Central memory CD4-positive, alpha-beta T cell (primary cell): Measurements from ENCODE around the gene SNX24.
"Not testable (repeated sequence)": the region's sequence is repeated elsewhere in the genome, so short reads cannot be mapped to it uniquely, and the experiment has no call there.

Experiments
- DNase-seq: peaks from one replicate; pipeline ENCODE4 v3.0.0; 2022

The SNX24 gene

GRCh38 chr5:122971333-122971732 lies 125.9 kb downstream of the SNX24 start:
- DNase-seq, result no peak

GRCh38 chr5:122972877-122973276 lies 127.5 kb downstream of the SNX24 start:
- DNase-seq, result no peak

GRCh38 chr5:122973759-122974158 lies 128.3 kb downstream of the SNX24 start:
- not testable (repeated sequence) for DNase-seq

- DNase-seq, result not testable (repeated sequence)
Measured at GRCh38 chr5:122974251-122974650, 128.8 kb downstream of the SNX24 start.

- DNase-seq, result no peak
Measured at GRCh38 chr5:122977319-122977718, 131.9 kb downstream of the SNX24 start.

GRCh38 chr5:122978068-122978467 lies 132.7 kb downstream of the SNX24 start:
- no peak for DNase-seq

GRCh38 chr5:122978644-122979297 lies 133.4 kb downstream of the SNX24 start:
- DNase-seq, result no peak

GRCh38 chr5:122981846-122982245 lies 136.4 kb downstream of the SNX24 start:
- no peak for DNase-seq

GRCh38 chr5:122982376-122982775 lies 137.0 kb downstream of the SNX24 start:
- no peak for DNase-seq

- DNase-seq, result no peak
Measured at GRCh38 chr5:122984425-122984824, 139.0 kb downstream of the SNX24 start.

GRCh38 chr5:122985006-122985700 lies 139.7 kb downstream of the SNX24 start:
- no peak for DNase-seq

- DNase-seq, result no peak
Measured at GRCh38 chr5:122985954-122986721, 140.7 kb downstream of the SNX24 start.

- DNase-seq, result no peak
Measured at GRCh38 chr5:122996091-122996490, 150.7 kb downstream of the SNX24 start.

- no peak for DNase-seq
Measured at GRCh38 chr5:122997294-122997693, 151.9 kb downstream of the SNX24 start.

- DNase-seq, result peak; percentile 4
Measured at GRCh38 chr5:122999947-123000563, 154.6 kb downstream of the SNX24 start.

- DNase-seq, result no peak
Measured at GRCh38 chr5:123000731-123001130, 155.3 kb downstream of the SNX24 start.

GRCh38 chr5:123001808-123002207 lies 156.4 kb downstream of the SNX24 start:
- DNase-seq, result no peak

- no peak for DNase-seq
Measured at GRCh38 chr5:123007182-123007581, 161.8 kb downstream of the SNX24 start.

- no peak for DNase-seq
Measured at GRCh38 chr5:123007754-123008153, 162.3 kb downstream of the SNX24 start.

- DNase-seq, result no peak
Measured at GRCh38 chr5:123012321-123012720, 166.9 kb downstream of the SNX24 start.

GRCh38 chr5:123014689-123015088 lies 169.3 kb downstream of the SNX24 start:
- DNase-seq, result no peak

- DNase-seq, result no peak
Measured at GRCh38 chr5:123028222-123028621, 182.8 kb downstream of the SNX24 start.

GRCh38 chr5:123033157-123033671 lies 187.8 kb downstream of the SNX24 start:
- DNase-seq, result no peak
